ENCODE data around the gene APOBEC3F.
A peak's percentile ranks its signal among the peaks of the same experiment; 100 is the strongest.
"Not testable (repeated sequence)": the region's sequence is repeated elsewhere in the genome, so short reads cannot be mapped to it uniquely, and the experiment has no call there.

The APOBEC3F gene

DNA sequence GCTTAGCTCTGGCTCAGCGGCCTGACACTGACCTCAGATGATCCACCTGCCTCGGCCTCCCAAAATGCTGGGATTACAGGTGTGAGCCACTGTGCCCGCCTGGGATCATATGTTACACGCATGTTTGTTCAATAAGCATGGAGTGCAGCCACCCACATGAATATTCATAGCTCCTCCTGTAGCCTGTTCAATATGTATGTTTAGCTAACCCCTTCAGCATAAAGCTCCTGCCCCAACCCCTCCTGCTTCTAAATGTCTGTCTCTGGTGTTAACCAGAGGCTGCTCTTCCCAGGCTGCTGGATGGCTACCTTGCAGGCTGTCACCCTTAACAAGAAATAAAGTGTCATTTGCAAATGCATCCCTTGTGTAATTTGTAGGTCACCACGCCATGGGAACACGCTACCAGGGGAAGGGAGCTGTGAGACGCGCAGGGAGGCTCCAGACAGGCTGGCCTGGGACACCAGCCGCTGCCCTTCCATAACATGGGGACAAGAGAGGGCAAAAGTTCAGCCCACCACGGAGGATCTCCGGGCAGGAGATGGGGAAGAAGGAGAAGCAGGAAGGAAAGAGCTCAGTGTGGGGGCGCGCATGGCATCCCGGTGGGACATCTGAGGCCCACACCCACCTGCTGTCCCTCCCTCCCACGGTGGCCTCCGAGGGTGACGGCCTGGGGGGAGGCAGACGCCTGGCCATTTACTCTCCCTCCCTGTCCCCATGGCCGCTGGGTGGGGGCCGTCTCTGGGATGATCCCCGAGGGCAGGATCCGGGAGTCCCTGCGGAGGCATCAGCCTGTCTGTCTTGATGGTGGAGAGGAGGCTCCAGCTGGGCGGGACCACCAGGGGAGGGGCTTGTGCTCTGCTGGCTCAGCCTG, 35.7 kb downstream of the APOBEC3F start:
- not testable (repeated sequence) for DNase-seq

- DNase-seq, result peak; percentile 62
Observed at GRCh38 chr22:39077026-39077840, 36.6 kb downstream of the APOBEC3F start, which contains the start of gene APOBEC3G. TSS of gene APOBEC3G (plus strand) at chr22:39077275. CDS start at chr22:39077362, 87 bp downstream.

DNA sequence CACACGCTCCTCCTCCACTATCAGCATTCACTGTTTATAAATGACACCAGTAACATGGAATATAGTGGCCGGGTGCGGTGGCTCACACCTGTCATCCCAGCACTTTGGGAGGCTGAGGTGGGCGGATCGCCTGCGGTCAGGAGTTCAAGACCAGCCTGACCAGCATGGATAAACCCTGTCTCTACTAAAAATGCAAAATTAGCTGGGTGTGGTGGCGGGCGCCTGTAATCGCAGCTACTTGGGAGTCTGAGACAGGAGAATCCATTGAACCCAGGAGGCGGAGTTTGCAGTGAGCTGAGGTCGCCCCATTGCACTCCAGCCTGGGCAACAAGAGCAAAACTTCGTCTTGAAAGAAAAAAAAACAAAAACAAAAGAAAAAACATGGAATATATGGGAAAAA, 37.2 kb downstream of the APOBEC3F start:
- not testable (repeated sequence) for DNase-seq

- DNase-seq, result no peak
Observed at GRCh38 chr22:39078329-39078728, 37.7 kb downstream of the APOBEC3F start.

GRCh38 chr22:39079054-39079637, 38.5 kb downstream of the APOBEC3F start:
- DNase-seq, result not testable (repeated sequence)

DNA sequence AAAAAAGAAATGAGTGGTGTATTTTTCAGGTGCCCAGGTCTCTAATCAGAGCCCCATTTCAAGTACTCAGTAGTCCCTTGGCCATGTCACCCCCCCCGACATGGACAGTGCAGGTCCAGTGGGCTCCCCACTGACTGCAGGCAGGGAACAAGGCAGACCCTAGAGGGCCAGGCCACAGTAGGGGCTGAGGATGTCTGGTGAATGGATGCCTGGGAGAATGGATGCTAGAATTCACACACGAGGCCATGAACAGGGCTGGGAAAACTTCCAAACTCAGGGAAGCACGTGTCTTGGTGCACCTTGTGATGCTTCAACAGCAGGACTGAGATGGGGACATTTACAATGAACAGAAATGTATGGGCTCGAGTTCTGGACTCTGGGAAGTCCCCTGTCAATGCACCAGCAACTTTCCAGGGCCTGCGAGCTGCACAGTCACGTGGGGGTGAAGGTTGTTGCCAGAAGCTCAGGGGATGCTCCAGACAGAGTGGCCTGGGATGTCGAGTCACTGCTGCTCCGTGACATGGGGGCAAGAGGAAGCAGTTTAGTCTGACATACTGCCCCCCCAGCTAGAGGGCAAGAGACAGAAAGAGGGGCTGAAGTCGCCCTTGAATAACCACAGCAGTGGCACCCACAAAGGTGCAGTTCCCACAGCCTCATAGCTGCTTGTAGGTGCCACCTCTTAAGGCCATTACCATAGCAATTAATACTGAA, 39.5 kb downstream of the APOBEC3F start:
- DNase-seq, result no peak

- no peak for DNase-seq
Observed at GRCh38 chr22:39081016-39081415, 40.4 kb downstream of the APOBEC3F start.

GRCh38 chr22:39081598-39081997, 40.9 kb downstream of the APOBEC3F start:
- no peak for DNase-seq

GRCh38 chr22:39083212-39084165, 42.8 kb downstream of the APOBEC3F start:
- DNase-seq, result no peak

DNA sequence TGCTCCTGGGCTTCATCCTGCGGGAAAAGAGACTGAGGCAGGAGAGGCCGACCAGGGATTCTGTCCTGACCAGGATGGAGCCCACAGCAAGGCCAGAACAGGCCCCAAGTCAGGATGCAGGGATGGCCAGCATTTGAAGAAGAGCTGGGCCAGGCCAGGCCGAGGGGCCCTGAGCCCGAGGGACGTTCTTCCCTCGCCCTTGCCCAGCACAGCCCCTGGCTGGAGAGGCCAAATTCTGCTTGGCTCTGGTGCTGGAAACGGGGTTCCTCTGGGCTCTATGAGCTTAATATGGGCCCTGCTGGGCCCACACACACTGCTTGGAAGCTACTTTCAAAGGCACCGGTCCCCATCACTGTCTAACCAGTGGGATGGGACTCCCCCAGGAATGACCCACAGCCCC, 44.0 kb downstream of the APOBEC3F start:
- DNase-seq, result no peak

DNA sequence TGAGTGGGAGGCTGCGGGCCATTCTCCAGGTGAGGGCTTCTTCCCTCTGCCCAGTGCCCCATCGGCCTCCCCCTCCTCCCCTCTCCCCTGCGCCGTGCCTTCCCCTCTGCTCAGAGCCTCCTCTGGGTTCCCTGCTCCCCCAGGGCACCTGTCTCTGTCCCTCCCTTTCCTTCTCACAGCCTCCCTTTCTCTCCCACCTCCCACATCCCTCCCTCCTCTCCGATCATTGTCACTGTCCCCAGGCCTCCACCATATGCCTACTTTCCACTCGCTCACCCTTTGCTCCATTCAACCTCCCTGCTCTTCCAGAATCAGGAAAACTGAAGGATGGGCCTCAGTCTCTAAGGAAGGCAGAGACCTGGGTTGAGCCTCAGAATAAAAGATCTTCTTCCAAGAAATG, 46.4 kb downstream of the APOBEC3F start:
- DNase-seq, result no peak

GRCh38 chr22:39087881-39088684, 47.4 kb downstream of the APOBEC3F start:
- DNase-seq, result peak; percentile 1

DNA sequence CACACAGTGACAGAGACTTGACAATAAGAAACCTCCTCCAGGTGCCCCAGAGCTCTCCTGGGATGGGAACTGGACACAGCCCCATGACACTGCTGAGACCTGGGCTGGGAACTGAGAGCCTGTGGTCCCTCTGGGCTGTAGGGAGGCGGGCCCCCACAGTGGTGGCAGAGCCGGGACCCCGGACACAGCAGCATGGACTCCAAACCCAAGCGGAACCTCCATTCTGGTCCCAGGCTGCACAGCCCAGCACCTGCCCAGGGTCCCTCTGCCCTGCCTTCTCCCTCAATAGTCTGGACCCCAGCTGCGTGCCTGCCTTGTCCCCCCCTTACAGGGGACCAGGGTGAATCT, 48.0 kb downstream of the APOBEC3F start:
- DNase-seq, result no peak

DNA sequence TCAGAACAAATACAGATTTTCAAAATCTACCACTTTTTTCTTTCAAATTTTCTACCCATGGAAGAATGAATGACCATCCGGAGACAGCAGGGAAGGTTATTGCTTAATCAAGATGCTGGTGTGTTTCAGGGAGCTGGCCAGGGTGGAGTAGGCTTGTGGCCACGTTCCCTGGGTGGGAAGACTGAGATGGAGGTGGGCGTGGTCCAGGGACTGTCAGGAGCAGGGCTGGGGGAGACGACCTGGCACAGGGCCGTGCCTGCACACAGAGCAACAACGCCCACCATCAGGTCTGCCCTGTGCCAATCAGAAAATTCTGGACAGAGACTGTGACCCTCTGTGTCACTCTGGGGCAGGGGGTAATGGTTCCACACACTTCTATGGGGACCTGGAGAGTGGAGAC, 49.3 kb downstream of the APOBEC3F start:
- no peak for DNase-seq

DNA sequence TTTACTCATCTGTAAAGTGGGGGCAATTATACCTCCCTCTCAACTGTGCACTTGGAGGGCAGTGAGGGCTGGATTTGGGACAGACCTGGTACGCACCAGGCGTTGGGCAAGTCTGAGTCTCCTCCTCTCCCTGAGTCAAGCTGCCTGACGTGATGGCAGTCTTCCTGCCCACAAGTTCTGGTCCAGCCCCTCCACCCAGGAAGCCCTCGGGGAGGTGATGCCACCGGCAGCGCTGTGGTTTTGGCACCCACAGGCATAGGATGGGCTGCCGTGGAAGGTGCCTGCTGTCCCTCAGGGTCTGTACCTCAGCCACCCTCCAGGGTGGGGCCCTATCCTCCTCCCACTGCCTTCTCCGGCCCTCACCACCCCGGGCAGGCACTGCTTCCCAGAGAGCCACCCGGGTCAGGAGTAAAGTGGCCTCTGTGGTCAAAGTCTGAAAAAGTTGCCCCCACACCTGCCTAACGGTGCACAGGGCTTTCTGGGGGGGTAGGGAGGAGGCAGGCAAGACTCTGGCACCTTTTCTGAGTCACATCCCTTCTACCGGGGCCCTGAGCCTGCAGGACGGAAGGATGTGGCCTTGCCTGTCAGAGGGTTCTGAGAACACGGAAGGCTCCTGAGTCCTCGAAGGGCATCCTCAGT, 49.9 kb downstream of the APOBEC3F start:
- DNase-seq, result no peak

DNA sequence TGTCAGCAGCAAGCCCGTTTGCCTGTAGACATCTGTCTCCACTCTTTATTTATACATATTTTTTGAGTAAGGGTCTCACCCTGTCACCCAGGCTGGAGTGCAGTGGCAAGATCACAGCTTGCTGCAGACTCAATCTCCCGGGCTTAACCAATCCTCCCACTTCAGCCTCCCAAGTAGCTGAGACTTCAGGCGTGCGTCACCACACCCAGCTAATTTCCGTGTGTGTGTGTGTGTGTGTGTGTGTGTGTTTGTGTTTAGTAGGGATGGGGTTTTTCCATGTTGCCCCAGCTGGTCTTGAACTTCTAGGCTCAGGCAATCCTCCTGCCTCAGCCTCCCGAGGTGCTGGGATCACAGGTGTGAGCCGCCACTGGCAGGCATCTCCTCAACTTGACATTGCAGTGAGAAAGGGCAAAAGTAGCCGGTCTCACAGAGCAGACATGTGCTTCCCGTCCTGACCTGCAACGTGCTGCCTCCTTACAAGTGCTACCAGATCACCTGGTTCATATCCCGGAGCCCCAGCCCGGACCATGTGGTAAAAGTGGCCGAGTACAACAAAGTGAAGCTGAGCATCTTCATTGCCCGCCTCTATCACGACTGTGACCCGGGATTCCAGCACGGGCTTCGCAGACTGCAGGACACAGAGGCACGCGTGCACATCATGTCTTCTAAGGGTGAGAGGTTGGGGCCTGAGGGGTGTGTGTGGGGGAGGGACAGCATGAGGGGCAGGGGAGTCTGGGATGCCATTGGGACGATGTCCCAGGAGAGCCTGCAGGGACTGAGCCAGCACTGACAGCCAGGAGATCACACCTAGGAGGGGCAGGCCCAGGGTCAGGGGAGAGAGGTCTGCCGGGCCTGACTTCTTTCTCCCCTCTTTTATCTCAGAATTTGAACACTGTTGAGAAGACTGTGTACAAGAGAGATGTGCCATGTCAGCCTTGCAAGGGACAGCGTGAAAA, 50.7 kb downstream of the APOBEC3F start:
- DNase-seq, result no peak

- no peak for DNase-seq
Observed at GRCh38 chr22:39092111-39092862, 51.6 kb downstream of the APOBEC3F start.

GRCh38 chr22:39094717-39095389, 54.2 kb downstream of the APOBEC3F start:
- no peak for DNase-seq

Data from fibroblast of skin of right biceps (primary cell).